Fibroblast of skin of right quadriceps (primary cell): ENCODE results near the gene SREK1.
"Not testable (repeated sequence)": the region's sequence is repeated elsewhere in the genome, so short reads cannot be mapped to it uniquely, and the experiment has no call there.

ENCODE experiments used
- DNase-seq: peaks from one replicate; pipeline ENCODE4 v3.0.0-alpha.2; 2013

Gene SREK1, protein sequence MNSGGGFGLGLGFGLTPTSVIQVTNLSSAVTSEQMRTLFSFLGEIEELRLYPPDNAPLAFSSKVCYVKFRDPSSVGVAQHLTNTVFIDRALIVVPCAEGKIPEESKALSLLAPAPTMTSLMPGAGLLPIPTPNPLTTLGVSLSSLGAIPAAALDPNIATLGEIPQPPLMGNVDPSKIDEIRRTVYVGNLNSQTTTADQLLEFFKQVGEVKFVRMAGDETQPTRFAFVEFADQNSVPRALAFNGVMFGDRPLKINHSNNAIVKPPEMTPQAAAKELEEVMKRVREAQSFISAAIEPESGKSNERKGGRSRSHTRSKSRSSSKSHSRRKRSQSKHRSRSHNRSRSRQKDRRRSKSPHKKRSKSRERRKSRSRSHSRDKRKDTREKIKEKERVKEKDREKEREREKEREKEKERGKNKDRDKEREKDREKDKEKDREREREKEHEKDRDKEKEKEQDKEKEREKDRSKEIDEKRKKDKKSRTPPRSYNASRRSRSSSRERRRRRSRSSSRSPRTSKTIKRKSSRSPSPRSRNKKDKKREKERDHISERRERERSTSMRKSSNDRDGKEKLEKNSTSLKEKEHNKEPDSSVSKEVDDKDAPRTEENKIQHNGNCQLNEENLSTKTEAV

DNA sequence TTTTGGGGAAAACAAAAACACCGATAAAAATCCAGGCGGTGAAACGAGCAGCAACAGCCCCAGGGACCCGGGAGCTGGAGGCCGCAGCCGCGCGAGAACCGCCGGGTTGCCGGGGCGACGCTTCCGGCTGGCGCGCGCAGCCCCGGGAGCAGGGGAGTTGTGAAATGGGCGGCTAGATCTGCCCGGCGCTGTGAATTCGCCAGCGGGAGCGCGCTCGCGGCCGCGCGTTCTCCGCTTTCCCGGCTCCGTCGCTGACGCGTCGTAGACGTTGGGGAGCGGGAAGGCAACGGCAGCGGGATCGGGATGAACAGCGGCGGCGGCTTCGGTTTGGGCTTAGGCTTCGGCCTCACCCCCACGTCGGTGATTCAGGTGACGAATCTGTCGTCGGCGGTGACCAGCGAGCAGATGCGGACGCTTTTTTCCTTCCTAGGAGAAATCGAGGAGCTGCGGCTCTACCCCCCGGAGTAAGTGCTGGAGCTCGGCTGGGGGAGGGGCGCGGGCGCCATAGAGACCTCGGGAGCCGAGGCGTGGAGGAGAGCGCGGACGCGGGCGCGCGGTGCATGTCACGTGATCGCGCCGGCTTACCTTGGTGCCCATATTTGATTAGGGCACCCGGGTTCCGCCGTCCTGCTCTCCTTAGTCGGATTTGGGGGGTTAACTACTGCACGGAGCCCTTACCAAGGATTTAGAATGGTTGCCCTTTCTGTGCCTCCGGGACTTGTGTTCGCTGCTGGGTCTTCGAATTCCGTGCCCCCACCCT lies at the start of gene SREK1:
TSS of gene SREK1 (plus strand) at position 227 of the 760 bp plus-strand sequence. CDS start at position 304, 77 bp downstream.
- DNase-seq, result peak; percentile 94

DNA sequence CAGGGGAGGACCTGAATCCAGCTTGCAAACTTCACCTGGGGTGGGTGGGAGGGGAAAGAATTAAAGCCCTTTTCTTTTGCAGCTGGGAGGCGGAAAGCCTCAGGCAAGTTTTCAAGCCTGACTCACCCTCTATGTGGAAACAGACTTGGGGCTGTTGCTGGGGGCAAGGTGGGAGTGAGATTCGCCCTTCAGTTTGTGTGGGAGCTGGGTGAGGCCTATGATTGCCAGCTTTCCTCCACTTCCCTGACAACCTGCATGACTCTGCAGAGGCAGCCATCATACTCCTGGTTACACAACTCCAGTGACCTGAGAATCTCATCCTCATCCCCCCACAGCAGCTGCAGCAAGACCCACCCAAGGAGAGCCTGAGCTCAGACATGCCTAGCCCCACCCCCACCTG lies 43.2 kb upstream of the SREK1 start:
- no peak for DNase-seq

DNA sequence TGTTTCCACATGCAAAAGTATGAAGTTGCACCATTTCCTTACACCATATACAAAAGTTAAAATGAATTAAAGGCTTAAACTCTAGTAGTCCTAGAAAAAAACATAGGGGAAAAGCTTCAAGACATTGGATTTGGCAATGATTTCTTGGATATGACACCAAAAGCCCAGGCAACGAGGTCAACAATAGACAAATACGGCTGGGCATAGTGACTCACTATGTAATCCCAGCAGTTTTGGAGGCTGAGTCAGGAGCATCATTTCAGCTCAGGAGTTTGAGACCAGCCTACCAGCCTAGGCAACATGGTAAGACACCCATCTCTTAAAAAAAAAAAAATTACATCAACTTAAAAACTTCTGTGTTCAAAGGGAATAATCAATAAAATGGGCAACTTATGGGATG lies 30.9 kb upstream of the SREK1 start:
- DNase-seq, result peak; percentile 52

DNA sequence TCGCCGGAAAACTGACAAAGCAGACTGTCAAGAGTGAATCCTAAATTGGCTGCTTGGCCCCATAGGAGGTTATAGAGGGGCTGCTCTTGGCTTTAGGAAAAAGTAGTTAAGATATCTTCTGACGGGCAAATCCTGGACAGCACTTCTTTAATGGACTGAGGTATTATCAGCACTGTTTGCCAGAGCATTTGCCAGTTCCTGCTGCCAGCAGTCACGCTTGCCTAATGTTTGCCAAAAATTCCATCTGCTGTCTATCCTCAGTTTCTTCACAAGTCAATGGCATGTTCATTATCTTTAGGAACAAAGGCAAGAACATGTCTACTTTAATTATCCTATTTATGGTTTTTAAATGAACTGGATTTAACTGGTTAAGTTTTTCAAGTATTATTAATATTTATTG lies 25.8 kb upstream of the SREK1 start:
- no peak for DNase-seq

DNA sequence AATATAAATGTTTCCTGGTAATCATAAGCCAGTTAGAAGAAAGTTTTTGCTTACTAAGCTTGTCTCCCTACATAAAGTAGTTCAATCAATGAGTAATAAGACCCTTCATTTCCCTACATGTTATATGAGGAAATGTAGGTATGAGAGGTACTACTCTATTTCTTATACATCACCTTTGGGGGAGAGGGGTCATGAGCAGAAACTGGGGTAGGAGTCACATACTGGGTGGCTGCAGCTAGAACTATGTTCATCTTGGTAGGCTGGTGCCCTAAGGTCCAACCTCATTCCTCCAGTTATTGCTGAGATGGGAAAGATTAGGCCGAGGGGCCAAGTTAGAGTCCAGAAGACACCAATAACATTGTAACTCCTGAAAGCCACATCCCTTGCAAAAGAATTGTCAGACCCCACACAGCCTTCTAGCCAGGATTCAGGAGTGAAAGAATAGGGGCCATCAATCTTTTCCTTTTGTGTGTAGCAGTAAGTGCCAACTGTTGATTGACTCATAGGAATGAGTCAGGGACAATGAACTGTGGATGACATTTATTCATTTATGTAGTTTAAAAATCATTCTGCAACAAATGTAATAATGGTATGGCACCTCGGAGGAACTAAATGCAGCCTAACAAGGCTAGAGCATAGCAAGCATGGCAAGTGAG lies 21.6 kb upstream of the SREK1 start:
- peak; percentile 21 for DNase-seq

DNA sequence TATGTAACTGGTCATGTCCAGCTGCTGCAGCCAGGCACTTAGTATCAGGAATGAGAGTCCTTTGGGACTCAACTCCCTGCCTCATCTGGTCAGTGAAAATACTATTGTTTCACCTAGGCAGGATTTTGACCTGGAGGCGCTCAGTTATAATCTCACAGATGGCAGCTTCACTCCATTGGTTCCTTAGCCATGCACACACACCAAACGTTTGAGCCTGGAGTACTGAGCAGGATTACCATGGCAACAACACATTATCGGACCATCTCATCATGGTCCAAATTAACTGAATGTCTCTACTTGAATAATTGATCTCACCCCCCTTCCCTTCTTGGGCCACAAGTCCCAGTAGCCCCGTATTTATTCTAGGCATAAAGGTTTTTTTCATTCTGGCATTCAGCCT lies 15.0 kb upstream of the SREK1 start:
- DNase-seq, result no peak

DNA sequence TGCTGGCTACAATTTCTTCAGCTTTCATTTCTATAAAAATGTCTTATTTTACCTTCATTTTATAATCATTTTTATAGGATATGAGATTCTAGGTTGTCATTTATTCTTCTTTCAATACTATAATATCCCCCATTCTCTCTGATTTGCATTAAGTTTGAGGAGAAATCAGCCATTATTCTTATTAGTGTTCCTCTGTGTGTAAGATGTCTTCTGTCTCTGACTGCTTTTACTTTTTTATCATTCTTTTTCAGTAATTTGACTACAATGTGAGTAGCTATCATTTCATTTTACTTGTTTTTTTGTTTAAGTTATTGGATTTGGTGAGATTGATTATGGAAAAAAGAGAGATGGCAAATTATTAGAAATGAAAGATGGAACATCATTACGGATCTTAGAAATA lies 13.6 kb upstream of the SREK1 start:
- DNase-seq, result no peak

DNA sequence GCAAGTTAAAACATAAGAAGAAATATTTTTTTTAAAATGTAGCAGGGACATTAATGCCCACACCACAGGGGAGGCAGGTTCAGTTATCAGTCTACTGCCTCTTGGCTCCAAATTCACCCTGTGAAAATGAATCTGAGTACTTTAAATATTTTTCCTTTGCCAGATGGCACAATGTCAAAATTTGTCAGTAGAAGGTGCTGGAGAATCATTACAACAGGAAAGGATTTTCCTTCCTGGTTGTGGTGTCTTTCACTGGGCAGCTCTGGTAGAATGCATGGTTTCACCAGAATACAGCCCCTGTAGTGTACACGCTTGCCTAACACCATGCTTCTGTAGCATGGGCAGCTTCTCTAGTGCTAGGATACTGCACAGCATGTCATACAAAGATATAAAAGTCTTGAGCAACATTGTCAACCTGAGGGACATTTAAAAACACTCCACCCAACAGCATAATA lies 9.7 kb upstream of the SREK1 start:
- no peak for DNase-seq

DNA sequence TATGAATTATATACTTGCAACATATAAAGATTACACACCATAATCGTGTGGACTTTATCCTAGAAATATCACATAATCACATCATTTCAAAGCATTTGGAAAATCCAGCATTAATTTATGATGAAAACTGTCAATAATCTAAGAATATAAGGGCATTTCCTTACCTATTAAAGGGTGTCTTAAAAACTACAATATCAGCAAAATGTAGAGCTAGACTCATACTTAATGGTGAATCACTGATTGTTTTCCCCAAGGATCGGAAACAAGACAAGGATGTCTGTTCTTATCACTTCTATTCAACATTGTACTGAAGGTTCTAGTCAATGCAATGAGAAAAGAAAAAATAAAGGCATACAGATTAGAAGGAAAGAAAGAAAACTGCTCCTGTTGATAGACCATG lies 8.0 kb upstream of the SREK1 start:
- DNase-seq, result no peak

DNA sequence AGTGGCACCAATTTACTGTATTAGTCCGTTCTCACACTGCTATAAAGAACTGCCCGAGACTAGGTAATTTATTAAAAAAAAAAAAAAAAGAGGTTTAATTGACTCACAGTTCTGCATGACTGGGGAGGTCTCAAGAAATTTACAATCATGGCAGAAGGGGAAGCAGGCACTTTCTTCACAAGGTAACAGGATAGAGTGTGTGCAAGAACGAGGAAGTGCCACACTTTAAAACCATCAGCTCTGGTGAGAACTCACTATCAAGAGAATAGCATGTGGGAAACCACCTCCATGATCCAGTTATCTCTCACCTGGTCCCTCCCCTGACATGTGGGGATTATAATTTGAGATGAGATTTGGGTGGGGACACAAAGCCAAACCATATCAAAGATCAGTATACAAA lies 7.2 kb upstream of the SREK1 start:
- DNase-seq, result not testable (repeated sequence)

DNA sequence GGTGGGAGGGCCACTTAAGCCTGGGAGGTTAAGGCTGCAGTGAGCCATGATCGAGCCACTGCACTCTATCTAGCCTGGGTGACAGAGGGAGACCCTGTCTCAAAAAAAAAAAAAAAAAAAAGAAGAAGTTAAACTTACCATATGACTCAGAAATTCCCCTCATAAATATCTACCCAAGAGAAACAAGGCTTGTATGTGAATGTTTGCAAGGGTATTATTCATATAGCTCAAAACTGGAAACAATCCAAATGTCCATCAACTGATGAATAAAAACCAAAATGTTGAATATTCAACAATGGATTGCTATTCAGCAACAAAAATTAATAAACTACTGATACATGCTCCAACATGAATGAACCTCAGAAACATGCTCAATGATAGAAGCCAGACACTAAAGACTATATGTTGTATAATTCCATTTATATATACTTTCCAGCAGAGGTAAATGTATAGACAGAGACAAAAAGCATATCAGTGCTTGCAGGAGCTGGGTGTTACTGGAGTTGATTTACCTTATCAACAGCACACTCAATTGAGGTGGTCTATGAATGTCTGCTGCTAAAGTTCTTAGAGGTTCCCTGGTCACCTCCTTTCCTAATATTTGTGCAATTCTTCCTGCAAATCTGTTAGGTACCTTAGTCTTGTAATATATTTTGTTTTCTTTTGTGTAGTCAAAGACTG lies 5.3 kb upstream of the SREK1 start:
- no peak for DNase-seq

DNA sequence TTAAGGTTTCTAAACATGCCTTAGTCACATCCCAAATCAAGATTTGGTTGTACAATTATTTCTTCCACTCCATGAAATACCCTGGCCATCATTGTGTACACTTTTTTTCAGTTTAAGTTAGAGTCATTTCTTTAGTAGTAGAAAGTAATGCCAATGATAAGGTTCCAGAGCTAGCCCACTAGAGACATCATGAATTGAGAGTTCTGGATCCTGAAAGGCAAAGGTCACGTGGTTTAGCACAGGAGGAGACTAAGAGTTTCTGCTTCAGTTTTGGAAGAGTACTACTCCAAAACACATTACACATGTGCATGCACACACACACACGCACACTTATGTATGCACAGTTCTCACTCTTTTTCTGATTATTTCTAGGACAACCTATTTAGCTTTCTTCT lies 4.8 kb upstream of the SREK1 start:
- DNase-seq, result no peak

DNA sequence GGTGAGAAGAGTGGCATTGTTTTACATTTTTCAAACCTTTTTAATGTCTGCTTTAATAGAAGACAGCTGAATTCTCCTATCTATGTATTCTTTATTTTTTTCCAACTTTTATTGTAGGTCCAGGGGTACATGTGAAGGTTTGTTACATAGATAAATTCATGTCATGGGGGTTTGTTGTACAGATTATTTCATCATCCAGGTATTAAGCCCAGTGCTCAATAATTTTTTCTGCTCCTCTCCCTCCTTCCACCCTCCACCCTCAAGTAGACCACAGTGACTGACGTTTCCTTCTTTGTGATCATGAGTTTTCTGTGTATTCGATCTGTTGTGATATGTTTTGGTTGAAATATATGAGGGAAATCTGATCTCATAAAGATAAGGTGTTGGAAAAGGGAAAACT lies 1.7 kb upstream of the SREK1 start:
- no peak for DNase-seq

DNA sequence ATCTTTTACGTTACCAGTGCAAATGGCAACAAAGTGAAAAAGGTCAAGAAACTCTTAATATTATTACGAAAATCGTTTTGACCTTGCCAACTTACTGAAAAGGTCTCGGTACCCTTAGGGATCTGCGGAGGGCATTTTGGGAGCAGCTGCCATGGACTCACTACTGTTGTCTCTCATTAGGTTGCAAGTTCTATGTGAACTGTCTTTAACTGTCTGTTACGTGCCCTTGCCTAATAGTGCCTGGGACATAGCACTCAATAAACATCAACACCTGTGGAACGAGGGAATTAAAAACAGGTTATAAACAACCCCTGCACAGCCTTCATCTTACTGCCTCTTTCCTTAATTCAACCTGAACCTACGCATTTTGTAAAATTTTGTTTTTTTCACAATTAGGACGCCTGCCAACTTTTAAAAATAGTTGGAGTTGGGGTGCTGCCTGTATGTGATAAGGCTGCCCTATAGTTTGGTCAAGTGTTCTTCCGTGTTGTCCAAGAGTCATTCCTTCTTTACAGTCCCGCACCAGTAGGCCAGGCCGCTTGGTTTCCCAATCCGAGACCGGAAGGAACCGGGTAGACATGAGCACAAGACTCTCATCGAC lies 527 bp upstream of the SREK1 start:
- DNase-seq, result no peak

DNA sequence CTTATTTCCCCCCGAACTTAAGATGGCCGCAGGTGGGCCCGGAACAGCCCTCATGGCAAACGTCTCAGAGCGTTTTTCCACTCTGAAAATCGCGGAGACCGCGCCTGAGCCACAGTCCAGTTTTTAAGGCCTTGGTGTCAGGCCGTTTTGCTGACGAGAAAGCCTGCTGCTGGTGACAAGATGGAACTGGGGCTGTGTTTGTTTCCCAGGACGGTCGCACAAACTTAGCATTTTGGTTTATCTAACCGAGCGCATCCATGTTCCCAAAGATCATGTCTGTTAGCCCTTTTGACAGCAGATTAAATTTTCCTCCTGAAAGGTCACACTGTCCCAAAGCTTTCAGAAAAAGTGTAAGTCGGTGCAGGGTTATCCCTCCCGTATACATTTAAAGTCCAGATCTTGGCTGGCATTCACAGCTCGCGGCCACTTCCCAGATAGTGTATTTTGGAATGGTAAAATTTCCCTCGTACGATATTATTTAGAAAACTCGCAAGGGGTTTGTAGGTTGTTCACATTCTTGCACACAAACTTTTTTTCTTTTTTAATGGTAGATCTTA lies 812 bp downstream of the SREK1 start:
- DNase-seq, result no peak

DNA sequence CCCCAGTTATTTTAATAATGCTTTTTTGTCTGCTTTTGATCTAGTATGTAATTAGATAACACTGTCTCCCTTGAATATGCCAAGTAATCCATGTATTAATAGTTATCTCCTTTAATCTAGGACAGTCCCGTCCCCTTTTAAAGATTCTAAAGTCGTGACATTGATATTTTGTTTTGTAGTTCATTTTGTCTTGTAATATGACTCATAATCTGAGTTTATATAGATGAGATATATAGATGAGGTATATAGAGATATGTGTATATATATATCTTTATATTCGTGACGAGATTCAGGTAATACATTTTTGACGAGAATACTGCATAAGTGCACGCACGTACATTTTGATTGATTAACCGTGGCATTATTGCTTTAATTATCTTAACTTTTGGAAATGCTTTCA lies 1.6 kb downstream of the SREK1 start:
- no peak for DNase-seq

DNA sequence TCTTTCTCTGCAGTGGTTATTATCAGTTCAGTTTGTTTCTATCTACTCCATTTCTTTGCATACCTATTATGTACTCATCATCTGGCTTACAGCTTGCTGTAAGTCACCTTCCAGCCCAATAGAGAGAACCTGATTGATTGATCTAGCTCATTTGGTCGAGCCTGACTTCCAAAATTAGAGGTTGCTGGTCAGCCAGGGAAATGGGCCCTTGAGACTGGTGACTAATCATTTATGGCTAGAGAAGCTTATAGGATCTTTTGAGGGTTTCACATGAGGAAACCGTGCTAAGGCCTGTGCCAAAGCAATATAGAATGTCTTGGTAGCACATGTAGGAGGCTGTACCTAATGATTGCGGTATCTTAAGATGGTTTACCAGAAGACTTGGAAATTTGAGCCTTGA lies 5.8 kb downstream of the SREK1 start:
- DNase-seq, result no peak

DNA sequence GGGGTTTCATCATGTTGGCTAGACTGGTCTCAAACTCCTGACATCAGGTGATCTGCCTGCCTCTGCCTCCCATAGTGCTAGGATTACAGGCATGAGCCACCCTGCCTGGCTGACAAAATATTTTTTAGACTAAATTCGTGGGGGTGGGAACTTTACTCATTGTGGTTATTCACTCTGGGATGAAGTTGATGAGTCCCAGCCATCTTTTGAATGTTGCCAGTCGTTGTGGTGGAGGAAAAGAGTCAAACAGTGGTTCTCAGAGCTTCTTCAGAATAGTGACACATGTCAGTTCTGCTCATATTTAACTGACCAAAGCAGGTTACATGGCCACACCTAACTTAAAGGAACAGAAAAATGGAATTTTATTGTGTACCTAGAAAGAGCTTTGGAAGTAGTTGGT lies 6.9 kb downstream of the SREK1 start:
- DNase-seq, result no peak

DNA sequence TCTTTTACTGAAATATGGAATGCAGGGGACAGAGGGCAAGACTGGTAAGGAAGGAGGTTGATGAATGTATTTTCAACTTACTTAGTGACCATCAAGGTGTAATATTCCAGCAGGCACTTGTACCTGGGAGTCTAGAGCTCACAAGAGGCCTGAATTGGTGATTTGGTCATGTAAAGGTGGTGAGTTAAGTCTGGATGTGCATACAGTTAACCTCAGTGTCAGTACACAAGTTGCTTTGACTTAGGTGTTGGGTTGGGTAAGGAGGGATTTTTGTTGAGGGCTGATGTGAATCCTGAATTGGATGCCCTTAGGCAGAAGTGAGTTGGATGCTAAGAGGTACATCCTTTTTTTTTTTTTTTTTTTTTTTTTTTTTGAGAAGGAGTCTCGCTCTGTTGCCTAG lies 7.4 kb downstream of the SREK1 start:
- DNase-seq, result no peak

DNA sequence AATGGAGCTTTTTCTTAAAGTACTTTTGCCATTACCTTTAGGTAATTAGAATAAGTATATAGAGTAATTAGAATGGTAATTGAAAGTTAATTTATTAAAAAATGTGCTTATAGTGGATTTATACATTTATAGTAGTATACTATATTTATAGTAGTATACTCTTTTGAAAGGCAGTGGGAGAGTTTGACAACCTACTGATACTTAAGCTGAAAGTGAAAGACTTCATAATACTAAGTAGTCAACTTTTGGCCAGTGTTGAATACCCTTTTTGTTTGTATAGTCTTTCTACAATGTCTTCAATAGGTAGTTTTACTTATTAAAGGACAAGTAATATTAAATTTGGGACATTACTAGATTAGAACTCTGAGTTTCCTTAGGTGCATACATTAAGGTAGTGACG lies 12.9 kb downstream of the SREK1 start:
- DNase-seq, result no peak

DNA sequence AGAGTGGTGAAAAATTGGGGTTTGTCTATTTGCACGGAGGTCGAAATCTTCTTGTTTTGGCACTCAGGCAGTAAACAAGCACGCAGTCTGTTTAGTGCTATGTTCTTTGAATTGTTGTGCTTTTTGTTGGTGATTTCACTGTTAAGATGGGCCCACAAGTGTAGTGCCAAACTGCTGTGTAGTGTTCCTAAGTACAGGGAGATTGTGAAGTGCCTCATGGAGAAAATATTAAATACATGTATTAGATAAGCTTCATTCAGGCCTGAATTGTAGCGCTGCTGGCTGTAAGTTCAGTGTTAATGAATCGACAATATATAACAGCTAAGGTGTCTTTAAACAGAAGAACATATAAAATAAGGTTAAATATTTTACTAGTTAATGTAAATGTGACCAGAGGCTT lies 17.3 kb downstream of the SREK1 start:
- DNase-seq, result no peak
